HT-29 (cell line): ENCODE data around the gene CPED1. TPM values are rescaled to one million over a fixed set of nuclear protein-coding genes. Genes with fewer than 3 reads are reported as not detected.
A peak's percentile ranks its signal among the peaks of the same experiment; 100 is the strongest.
"Not testable (repeated sequence)": the region's sequence is repeated elsewhere in the genome, so short reads cannot be mapped to it uniquely, and the experiment has no call there.

ENCODE experiments used
- DNase-seq: peaks from one replicate; pipeline ENCODE4 v3.0.0-alpha.2; 2015; ENCODE audit warnings: low spot score
- total RNA-seq: library from RNA; depleted of rRNA; stranded (reverse); fragments of >200 nt; shearing (Covaris generic); gene quantifications from 2 replicates; pipeline ENCODE4 v1.2.3, GENCODE V29; 2014

CPED1 gene
- total RNA-seq, 1 experiment from 2014 or later, result not detected

GRCh38 chr7:121017586-121017985 lies 29.1 kb downstream of the CPED1 start:
- no peak for DNase-seq

- no peak for DNase-seq
These were observed 30.5 kb downstream of the CPED1 start for GRCh38 chr7:121019018-121019417.

GRCh38 chr7:121020249-121020988 lies 31.9 kb downstream of the CPED1 start:
- DNase-seq, result no peak

GRCh38 chr7:121020989-121021969 lies 32.8 kb downstream of the CPED1 start:
- peak; percentile 40 for DNase-seq

GRCh38 chr7:121023194-121023593 lies 34.7 kb downstream of the CPED1 start:
- no peak for DNase-seq

- no peak for DNase-seq
These were observed 35.4 kb downstream of the CPED1 start for GRCh38 chr7:121023683-121024511.

- DNase-seq, result no peak
These were observed 36.1 kb downstream of the CPED1 start for GRCh38 chr7:121024611-121025010.

- DNase-seq, result no peak
These were observed 37.6 kb downstream of the CPED1 start for GRCh38 chr7:121026159-121026558.

- DNase-seq, result no peak
These were observed 38.1 kb downstream of the CPED1 start for GRCh38 chr7:121026577-121027111.

- no peak for DNase-seq
These were observed 39.5 kb downstream of the CPED1 start for GRCh38 chr7:121027761-121028669.

- DNase-seq, result no peak
These were observed 40.8 kb downstream of the CPED1 start for GRCh38 chr7:121029302-121029701.

- DNase-seq, result no peak
These were observed 41.8 kb downstream of the CPED1 start for GRCh38 chr7:121030308-121030707.

- DNase-seq, result no peak
These were observed 44.3 kb downstream of the CPED1 start for GRCh38 chr7:121032645-121033460.

- DNase-seq, result no peak
These were observed 46.4 kb downstream of the CPED1 start for GRCh38 chr7:121034929-121035328.

- not testable (repeated sequence) for DNase-seq
These were observed 48.3 kb downstream of the CPED1 start for GRCh38 chr7:121036776-121037175.

- not testable (repeated sequence) for DNase-seq
These were observed 48.8 kb downstream of the CPED1 start for GRCh38 chr7:121037329-121037728.

- DNase-seq, result no peak
These were observed 49.6 kb downstream of the CPED1 start for GRCh38 chr7:121037957-121038716.

- no peak for DNase-seq
These were observed 50.4 kb downstream of the CPED1 start for GRCh38 chr7:121038717-121039509.
